ENCODE results near the gene ADM. TPM values are rescaled to one million over a fixed set of nuclear protein-coding genes. Genes with fewer than 3 reads are reported as not detected.

The ADM gene
- total and polyA plus RNA-seq, 8 donors: 7.3 to 51.4 (median 12.0) TPM

GRCh38 chr11:10331548-10332289, 26.8 kb downstream of the ADM start:
- H3K27me3 ChIP-seq: no peaks in the 10 kb centered on the region
- peaks cover 19 to 33% of the 10 kb centered on the region in 2 donors for H3K4me1 ChIP-seq
- no peaks in the 10 kb centered on the region for H3K36me3 ChIP-seq
- H3K9me3 ChIP-seq: no peaks in the 10 kb centered on the region
- H3K4me3 ChIP-seq: no peak overlapping the region
- DNase-seq (no peak), ATAC-seq (no peak)
- no peak overlapping the region for H3K27ac ChIP-seq
- no peak for TF ChIP-seq CTCF (IDR thresholded peaks at IDR 0.05)
- intact Hi-C loops (cut with DNase I): no loop called here

GRCh38 chr11:10333490-10333889, 28.6 kb downstream of the ADM start:
- Histone ChIP-seq H3K27ac (no peak overlapping the region), H3K9me3 (no peaks in the 10 kb centered on the region), H3K4me1 (peaks cover 7 to 16% of the 10 kb centered on the region in 2 donors), H3K36me3 (no peaks in the 10 kb centered on the region), H3K4me3 (no peak overlapping the region), H3K27me3 (no peaks in the 10 kb centered on the region)
- DNase-seq: no peak
- no peak for TF ChIP-seq CTCF (IDR thresholded peaks at IDR 0.05)
- ATAC-seq: no peak
- intact Hi-C loops (cut with DNase I): no loop called here

- DNase-seq (no peak), ATAC-seq (no peak)
- no peak for TF ChIP-seq CTCF (IDR thresholded peaks at IDR 0.05)
- Histone ChIP-seq H3K4me1 (no peaks in the 10 kb centered on the region), H3K27ac (no peak overlapping the region), H3K27me3 (no peaks in the 10 kb centered on the region), H3K36me3 (no peaks in the 10 kb centered on the region), H3K4me3 (no peak overlapping the region), H3K9me3 (no peaks in the 10 kb centered on the region)
- intact Hi-C loops (cut with DNase I): no loop called here
These were observed 33.4 kb downstream of the ADM start for GRCh38 chr11:10338287-10338686.

- no peak overlapping the region for H3K27ac ChIP-seq
- H3K27me3 ChIP-seq: no peaks in the 10 kb centered on the region
- TF ChIP-seq CTCF (IDR thresholded peaks at IDR 0.05): no peak
- no peaks in the 10 kb centered on the region for H3K36me3 ChIP-seq
- no peak overlapping the region for H3K4me3 ChIP-seq
- no peaks in the 10 kb centered on the region for H3K9me3 ChIP-seq
- DNase-seq (no peak), ATAC-seq (no peak)
- H3K4me1 ChIP-seq: peaks cover 5 to 15% of the 10 kb centered on the region in 2 donors
- intact Hi-C loops (cut with DNase I): no loop called here
These were observed 43.9 kb downstream of the ADM start for GRCh38 chr11:10348650-10349280.

GRCh38 chr11:10349281-10349665, 44.4 kb downstream of the ADM start:
- intact Hi-C loops (cut with DNase I): no loop called here
- H3K27ac ChIP-seq: no peak overlapping the region

More at GRCh38 chr11:10349281-10349665, 44.4 kb downstream of the ADM start:
- Histone ChIP-seq H3K4me1 (peaks cover 5 to 15% of the 10 kb centered on the region in 2 donors), H3K36me3 (no peaks in the 10 kb centered on the region), H3K4me3 (no peak overlapping the region), H3K27me3 (no peaks in the 10 kb centered on the region), H3K9me3 (no peaks in the 10 kb centered on the region)
- TF ChIP-seq CTCF (IDR thresholded peaks at IDR 0.05): no peak
- no peak for ATAC-seq
- no peak for DNase-seq

All from left lung (tissue), 10 donors.